Esophagus muscularis mucosa (tissue), 4 donors: Measurements from ENCODE around the gene CCK. TPM values are rescaled to one million over a fixed set of nuclear protein-coding genes. Genes with fewer than 3 reads are reported as not detected.

Experiments
- DNase-seq: peaks from one replicate; pipeline ENCODE4 v3.0.0-alpha.2; 2017; ENCODE audit errors: extremely low spot score
- H3K27ac ChIP-seq, 4 donors: fragments of 200-600 bp; sonication (generic); replicated peaks in 1 of 4; 1 replicate in 3 of 4; 2 replicates in 1 of 4; pipeline ENCODE4 v1.5.1; 2016 to 2019; ENCODE audit warnings: mild to moderate bottlenecking in 1 of 4
- H3K27me3 ChIP-seq, 4 donors: fragments of 200-600 bp; sonication (generic); one replicate each; pipeline versions ENCODE4 v1.5.1 to v1.6.0; 2016 to 2019
- H3K36me3 ChIP-seq, 4 donors: fragments of 200-600 bp; sonication (generic); one replicate each; pipeline ENCODE4 v1.5.1; 2016 to 2019
- H3K4me1 ChIP-seq, 4 donors: fragments of 200-600 bp; sonication (generic); one replicate each; pipeline ENCODE4 v1.5.1; 2016 to 2019
- H3K4me3 ChIP-seq, 4 donors: fragments of 200-600 bp; sonication (generic); 1 replicate in 2 of 4; 2 replicates in 2 of 4; pipeline ENCODE4 v1.5.1; 2016 to 2019; ENCODE audit warnings: mild to moderate bottlenecking in 4 of 4, moderate library complexity in 1 of 4
- H3K9me3 ChIP-seq, 4 donors: fragments of 200-600 bp; sonication (generic); 1 replicate in 3 of 4; 2 replicates in 1 of 4; pipeline ENCODE4 v1.5.1; 2016 to 2019
- EP300 ChIP-seq: sonication (generic); formaldehyde crosslinking; IDR thresholded peaks from one replicate; pipeline ENCODE4 v1.6.1; 2017; ENCODE audit warnings: antibody characterized with exemption
- POLR2A ChIP-seq: fragments of 450-650 bp; IDR thresholded peaks from one replicate; pipeline ENCODE4 v1.6.1; 2017; ENCODE audit warnings: antibody characterized with exemption, moderate library complexity, mild to moderate bottlenecking, low read depth
- POLR2AphosphoS5 ChIP-seq, 2 donors: sonication (generic); formaldehyde crosslinking; IDR thresholded peaks; one replicate each; pipeline ENCODE4 v1.6.1; 2017; ENCODE audit warnings: antibody characterized with exemption in 2 of 2
- WGBS: methylation state at CpG from one replicate; pipeline ENCODE4 v1.1.5; 2018; 5-methylcytosine and 5-hydroxymethylcytosine counted together
- intact Hi-C: fragments of 100-400 bp; cut with DNase I; formaldehyde crosslinking; loops from one replicate; pipeline ENCODE4 v1.15.1; 2023
- total RNA-seq, 4 donors: library from RNA; depleted of rRNA; stranded (reverse); fragments of >200 nt; gene quantifications; one replicate each; pipeline versions ENCODE4 v1.1.0 to v1.2.1, GENCODE V29; 2016
- TF ChIP-seq, protein P1 (sequence below), 3 experiments: fragments of 200-600 bp in 2 of 3; fragments of 450-650 bp in 1 of 3; sonication (generic) in 2 of 3; IDR thresholded peaks; one replicate each; pipeline ENCODE4 v1.5.1; 2017 to 2019; ENCODE audit warnings: antibody characterized with exemption in 3 of 3, mild to moderate bottlenecking in 2 of 3, moderate library complexity in 1 of 3

CCK gene
- total RNA-seq, 4 donors from 2014 or later: 2.2 to 15.1 (median 4.6) TPM

DNA sequence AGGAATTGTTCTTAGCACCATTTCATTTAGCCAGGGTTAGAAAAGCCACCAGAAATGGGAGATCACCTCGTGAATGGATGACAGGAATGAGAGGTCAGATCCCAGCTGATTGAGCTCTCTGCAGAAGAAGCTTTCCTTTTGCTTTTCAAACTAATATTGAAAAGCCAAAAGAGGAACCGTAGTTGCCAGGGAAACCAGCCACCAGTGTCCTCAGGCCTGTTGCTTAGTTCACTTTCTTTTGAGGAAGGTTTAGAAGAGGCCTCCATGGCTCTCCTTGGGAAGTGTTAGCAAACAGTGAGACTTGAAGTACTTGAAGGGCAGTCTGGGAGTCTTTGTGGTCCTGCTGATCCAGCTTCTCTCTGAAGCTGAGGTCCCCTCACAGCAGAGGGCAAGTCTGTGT is 7.4 kb upstream of the CCK start:
- 64% methylated on average over 2 of the region's 2 CpGs for WGBS
- Histone ChIP-seq H3K27me3 (peaks cover 0 to 24% (median 0%) of the 10 kb centered on the region in 4 donors), H3K9me3 (no peaks in the 10 kb centered on the region), H3K36me3 (no peaks in the 10 kb centered on the region), H3K4me1 (no peaks in the 10 kb centered on the region), H3K4me3 (no peak overlapping the region), H3K27ac (no peak overlapping the region)
- DNase-seq: no peak
- no peak for TF ChIP-seq POLR2AphosphoS5 (IDR thresholded peaks at IDR 0.05)
- intact Hi-C loops: no loop called here

- intact Hi-C loops: no loop called here
- no peak for DNase-seq
- peaks cover 0 to 2% (median 0%) of the 10 kb centered on the region in 4 donors for H3K9me3 ChIP-seq
- no peak overlapping the region for H3K27ac ChIP-seq
- no peaks in the 10 kb centered on the region for H3K36me3 ChIP-seq
- no peak overlapping the region for H3K4me3 ChIP-seq
- H3K27me3 ChIP-seq: peaks cover 0 to 37% (median 0%) of the 10 kb centered on the region in 4 donors
- TF ChIP-seq EP300: no peak
- TF ChIP-seq POLR2AphosphoS5 (IDR thresholded peaks at IDR 0.05): no peak
- TF ChIP-seq, protein P1, sequence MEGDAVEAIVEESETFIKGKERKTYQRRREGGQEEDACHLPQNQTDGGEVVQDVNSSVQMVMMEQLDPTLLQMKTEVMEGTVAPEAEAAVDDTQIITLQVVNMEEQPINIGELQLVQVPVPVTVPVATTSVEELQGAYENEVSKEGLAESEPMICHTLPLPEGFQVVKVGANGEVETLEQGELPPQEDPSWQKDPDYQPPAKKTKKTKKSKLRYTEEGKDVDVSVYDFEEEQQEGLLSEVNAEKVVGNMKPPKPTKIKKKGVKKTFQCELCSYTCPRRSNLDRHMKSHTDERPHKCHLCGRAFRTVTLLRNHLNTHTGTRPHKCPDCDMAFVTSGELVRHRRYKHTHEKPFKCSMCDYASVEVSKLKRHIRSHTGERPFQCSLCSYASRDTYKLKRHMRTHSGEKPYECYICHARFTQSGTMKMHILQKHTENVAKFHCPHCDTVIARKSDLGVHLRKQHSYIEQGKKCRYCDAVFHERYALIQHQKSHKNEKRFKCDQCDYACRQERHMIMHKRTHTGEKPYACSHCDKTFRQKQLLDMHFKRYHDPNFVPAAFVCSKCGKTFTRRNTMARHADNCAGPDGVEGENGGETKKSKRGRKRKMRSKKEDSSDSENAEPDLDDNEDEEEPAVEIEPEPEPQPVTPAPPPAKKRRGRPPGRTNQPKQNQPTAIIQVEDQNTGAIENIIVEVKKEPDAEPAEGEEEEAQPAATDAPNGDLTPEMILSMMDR (IDR thresholded peaks at IDR 0.05): no peak
- no peak for TF ChIP-seq POLR2A
- H3K4me1 ChIP-seq: no peaks in the 10 kb centered on the region
These were observed 5.8 kb upstream of the CCK start for GRCh38 chr3:42271786-42272185.

- peaks cover 0 to 5% (median under 1%) of the 10 kb centered on the region in 4 donors for H3K4me1 ChIP-seq
- H3K4me3 ChIP-seq: no peak overlapping the region
- H3K27me3 ChIP-seq: peaks cover 3 to 47% (median 5%) of the 10 kb centered on the region in 4 donors
- WGBS: 86% methylated on average over 1 of the region's 1 CpG
- no peak overlapping the region for H3K27ac ChIP-seq
- no peak for DNase-seq
- TF ChIP-seq, protein P1 (IDR thresholded peaks at IDR 0.05): no peak
- TF ChIP-seq POLR2AphosphoS5 (IDR thresholded peaks at IDR 0.05): no peak
- no peak for TF ChIP-seq EP300
- no peak for TF ChIP-seq POLR2A
- intact Hi-C loops: no loop called here
- H3K36me3 ChIP-seq: no peaks in the 10 kb centered on the region
- peaks cover 0 to 3% (median 0%) of the 10 kb centered on the region in 4 donors for H3K9me3 ChIP-seq
These were observed 4.6 kb upstream of the CCK start for GRCh38 chr3:42270561-42270960.

DNA sequence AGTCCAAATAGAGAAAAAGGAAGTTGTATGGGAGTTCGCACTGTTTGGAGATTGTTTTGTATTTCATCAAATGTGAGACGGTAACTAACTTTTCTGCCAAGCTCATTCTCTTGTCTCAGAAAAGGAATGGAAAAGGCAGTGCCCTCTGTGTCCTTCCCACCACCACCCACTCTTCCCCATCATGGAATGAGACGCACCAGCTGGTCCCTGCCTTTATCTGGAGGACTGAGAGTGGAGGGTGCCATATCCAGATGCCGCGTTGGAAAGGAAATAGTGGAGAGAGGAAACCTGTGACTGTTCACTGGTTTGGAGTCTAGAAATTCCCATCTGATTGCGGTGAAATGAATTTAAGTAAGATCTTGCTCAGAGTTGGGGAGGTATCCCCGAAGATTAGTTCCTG is 3.7 kb upstream of the CCK start:
- Histone ChIP-seq H3K4me3 (no peak overlapping the region), H3K9me3 (peaks cover 0 to 3% (median 0%) of the 10 kb centered on the region in 4 donors), H3K27ac (no peak overlapping the region), H3K4me1 (peaks cover 3 to 14% (median 10%) of the 10 kb centered on the region in 4 donors), H3K36me3 (no peaks in the 10 kb centered on the region), H3K27me3 (peaks cover 4 to 56% (median 13%) of the 10 kb centered on the region in 4 donors)
- WGBS: 81% methylated on average over 7 of the region's 7 CpGs
- no peak for TF ChIP-seq EP300
- TF ChIP-seq POLR2AphosphoS5 (IDR thresholded peaks at IDR 0.05): no peak
- no peak for TF ChIP-seq POLR2A
- TF ChIP-seq, protein P1 (IDR thresholded peaks at IDR 0.05): no peak
- no peak for DNase-seq
- intact Hi-C loops: no loop called here

DNA sequence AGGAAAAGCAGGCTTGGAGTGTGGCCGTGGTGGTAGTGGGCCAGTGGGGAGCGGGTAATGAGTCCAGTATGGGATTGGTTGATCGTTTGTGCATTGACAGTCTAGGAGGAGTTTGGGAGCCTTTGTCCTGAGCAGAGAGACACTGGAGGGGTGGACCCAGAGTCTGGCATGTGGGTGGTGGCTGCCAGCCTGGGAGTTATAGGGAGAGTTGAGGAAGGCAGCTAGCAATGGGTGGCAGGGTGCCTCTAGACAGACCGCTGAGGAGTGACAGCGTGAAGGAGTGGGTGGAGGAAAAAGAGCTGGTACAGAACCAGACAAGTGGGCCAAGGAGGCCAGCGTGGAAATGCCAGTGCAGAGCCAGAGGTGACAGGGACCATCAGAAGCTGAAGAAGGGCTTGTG is 1.9 kb upstream of the CCK start:
- peaks cover 14 to 30% (median 26%) of the 10 kb centered on the region in 4 donors for H3K4me1 ChIP-seq
- TF ChIP-seq POLR2AphosphoS5 (IDR thresholded peaks at IDR 0.05): no peak
- TF ChIP-seq POLR2A: no peak
- TF ChIP-seq, protein P1 (IDR thresholded peaks at IDR 0.05): no peak
- TF ChIP-seq EP300: no peak
- no peaks in the 10 kb centered on the region for H3K36me3 ChIP-seq
- H3K4me3 ChIP-seq: no peak overlapping the region
- H3K27me3 ChIP-seq: peaks cover 4 to 73% (median 29%) of the 10 kb centered on the region in 4 donors
- no peak overlapping the region for H3K27ac ChIP-seq
- peaks cover 0 to 3% (median 0%) of the 10 kb centered on the region in 4 donors for H3K9me3 ChIP-seq
- 84% methylated on average over 6 of the region's 6 CpGs for WGBS
- no peak for DNase-seq
- intact Hi-C loops: no loop called here
